Transverse colon (tissue), 4 donors: ENCODE measurements around the gene TMEM132D.

Experiments used
- CTCF ChIP-seq, 5 experiments: fragments of 200-600 bp in 3 of 5; fragments of 450-650 bp in 2 of 5; sonication (generic) in 3 of 5; IDR thresholded peaks; 1 replicate in 2 of 5; 2 replicates in 3 of 5; pipeline ENCODE4 v1.5.1; 2016 to 2017; ENCODE audit warnings: antibody characterized with exemption in 5 of 5, inconsistent platforms in 3 of 5, mild to moderate bottlenecking in 2 of 5, moderate library complexity in 1 of 5
- POLR2A ChIP-seq: fragments of 450-650 bp; IDR thresholded peaks from one replicate; pipeline ENCODE4 v1.6.1; 2016; ENCODE audit warnings: antibody characterized with exemption, mild to moderate bottlenecking, moderate library complexity
- POLR2AphosphoS5 ChIP-seq, 3 donors: sonication (generic); formaldehyde crosslinking; IDR thresholded peaks; one replicate each; pipeline ENCODE4 v1.6.1; 2016; ENCODE audit warnings: antibody characterized with exemption in 3 of 3

GRCh38 chr12:129641926-129642325 lies 261.9 kb downstream of the TMEM132D start:
- TF ChIP-seq CTCF (IDR thresholded peaks at IDR 0.05): no peak
- TF ChIP-seq POLR2A: no peak
- TF ChIP-seq POLR2AphosphoS5 (IDR thresholded peaks at IDR 0.05): no peak
